ENCODE results near the gene RRAS2. TPM values are rescaled to one million over a fixed set of nuclear protein-coding genes. Genes with fewer than 3 reads are reported as not detected.

The RRAS2 gene
- total and polyA plus RNA-seq, 9 of the 15 experiments (the other 6 are each of a cell fraction or from before 2014, with no cell fraction given) = 9.4 to 47.5 (median 37.6) TPM

DNA sequence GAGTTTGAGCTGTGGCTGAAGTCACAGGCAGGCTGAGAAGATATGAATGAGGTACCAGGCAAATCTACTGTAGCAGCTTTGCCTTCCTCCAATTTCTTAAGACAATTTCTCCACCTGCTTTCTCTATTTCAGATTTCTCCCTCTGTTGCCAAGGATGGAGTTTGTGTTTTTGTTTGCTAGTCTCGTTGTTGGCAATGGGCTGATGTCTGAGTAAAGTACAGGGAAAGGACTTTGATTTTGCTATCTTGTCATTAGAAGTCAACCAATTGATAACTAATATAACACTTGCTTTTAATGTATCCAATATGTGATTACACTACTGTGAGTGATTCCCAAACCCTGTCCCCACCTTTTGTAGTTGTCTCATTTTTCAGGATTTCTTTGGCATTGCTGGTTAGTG is 40.1 kb upstream of the RRAS2 start (continued):
- TF ChIP-seq, protein P1, sequence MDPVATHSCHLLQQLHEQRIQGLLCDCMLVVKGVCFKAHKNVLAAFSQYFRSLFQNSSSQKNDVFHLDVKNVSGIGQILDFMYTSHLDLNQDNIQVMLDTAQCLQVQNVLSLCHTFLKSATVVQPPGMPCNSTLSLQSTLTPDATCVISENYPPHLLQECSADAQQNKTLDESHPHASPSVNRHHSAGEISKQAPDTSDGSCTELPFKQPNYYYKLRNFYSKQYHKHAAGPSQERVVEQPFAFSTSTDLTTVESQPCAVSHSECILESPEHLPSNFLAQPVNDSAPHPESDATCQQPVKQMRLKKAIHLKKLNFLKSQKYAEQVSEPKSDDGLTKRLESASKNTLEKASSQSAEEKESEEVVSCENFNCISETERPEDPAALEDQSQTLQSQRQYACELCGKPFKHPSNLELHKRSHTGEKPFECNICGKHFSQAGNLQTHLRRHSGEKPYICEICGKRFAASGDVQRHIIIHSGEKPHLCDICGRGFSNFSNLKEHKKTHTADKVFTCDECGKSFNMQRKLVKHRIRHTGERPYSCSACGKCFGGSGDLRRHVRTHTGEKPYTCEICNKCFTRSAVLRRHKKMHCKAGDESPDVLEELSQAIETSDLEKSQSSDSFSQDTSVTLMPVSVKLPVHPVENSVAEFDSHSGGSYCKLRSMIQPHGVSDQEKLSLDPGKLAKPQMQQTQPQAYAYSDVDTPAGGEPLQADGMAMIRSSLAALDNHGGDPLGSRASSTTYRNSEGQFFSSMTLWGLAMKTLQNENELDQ (CRISPR knock-in tag; IDR thresholded peaks at IDR 0.05; ENCODE audit: borderline replicate concordance) = no peak
- TF ChIP-seq MEF2A (IDR thresholded peaks at IDR 0.05; ENCODE audit: control insufficient read depth, low read depth, low read length) = no peak
- no peak for TF ChIP-seq ZNF41 (CRISPR knock-in tag; conservative IDR thresholded peaks at IDR 0.05)
- TF ChIP-seq ZNF239 (CRISPR knock-in tag; IDR thresholded peaks at IDR 0.05) = no peak
- TF ChIP-seq, protein P2, sequence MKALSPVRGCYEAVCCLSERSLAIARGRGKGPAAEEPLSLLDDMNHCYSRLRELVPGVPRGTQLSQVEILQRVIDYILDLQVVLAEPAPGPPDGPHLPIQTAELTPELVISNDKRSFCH (CRISPR knock-in tag; IDR thresholded peaks at IDR 0.05) = no peak
- TF ChIP-seq, protein P2 (tag; IDR thresholded peaks at IDR 0.05) = no peak
- TF ChIP-seq RBM14 (IDR thresholded peaks at IDR 0.05; ENCODE audit: borderline replicate concordance, insufficient read depth, low read depth, low read length) = no peak
- TF ChIP-seq, protein P3, sequence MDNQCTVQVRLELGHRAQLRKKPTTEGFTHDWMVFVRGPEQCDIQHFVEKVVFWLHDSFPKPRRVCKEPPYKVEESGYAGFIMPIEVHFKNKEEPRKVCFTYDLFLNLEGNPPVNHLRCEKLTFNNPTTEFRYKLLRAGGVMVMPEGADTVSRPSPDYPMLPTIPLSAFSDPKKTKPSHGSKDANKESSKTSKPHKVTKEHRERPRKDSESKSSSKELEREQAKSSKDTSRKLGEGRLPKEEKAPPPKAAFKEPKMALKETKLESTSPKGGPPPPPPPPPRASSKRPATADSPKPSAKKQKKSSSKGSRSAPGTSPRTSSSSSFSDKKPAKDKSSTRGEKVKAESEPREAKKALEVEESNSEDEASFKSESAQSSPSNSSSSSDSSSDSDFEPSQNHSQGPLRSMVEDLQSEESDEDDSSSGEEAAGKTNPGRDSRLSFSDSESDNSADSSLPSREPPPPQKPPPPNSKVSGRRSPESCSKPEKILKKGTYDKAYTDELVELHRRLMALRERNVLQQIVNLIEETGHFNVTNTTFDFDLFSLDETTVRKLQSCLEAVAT (IDR thresholded peaks at IDR 0.05) = no peak
- TF ChIP-seq BRCA1 (IDR thresholded peaks at IDR 0.05) = no peak
- TF ChIP-seq BRCA1 (CRISPR knock-in tag; IDR thresholded peaks at IDR 0.05) = no peak
- TF ChIP-seq, protein P4, sequence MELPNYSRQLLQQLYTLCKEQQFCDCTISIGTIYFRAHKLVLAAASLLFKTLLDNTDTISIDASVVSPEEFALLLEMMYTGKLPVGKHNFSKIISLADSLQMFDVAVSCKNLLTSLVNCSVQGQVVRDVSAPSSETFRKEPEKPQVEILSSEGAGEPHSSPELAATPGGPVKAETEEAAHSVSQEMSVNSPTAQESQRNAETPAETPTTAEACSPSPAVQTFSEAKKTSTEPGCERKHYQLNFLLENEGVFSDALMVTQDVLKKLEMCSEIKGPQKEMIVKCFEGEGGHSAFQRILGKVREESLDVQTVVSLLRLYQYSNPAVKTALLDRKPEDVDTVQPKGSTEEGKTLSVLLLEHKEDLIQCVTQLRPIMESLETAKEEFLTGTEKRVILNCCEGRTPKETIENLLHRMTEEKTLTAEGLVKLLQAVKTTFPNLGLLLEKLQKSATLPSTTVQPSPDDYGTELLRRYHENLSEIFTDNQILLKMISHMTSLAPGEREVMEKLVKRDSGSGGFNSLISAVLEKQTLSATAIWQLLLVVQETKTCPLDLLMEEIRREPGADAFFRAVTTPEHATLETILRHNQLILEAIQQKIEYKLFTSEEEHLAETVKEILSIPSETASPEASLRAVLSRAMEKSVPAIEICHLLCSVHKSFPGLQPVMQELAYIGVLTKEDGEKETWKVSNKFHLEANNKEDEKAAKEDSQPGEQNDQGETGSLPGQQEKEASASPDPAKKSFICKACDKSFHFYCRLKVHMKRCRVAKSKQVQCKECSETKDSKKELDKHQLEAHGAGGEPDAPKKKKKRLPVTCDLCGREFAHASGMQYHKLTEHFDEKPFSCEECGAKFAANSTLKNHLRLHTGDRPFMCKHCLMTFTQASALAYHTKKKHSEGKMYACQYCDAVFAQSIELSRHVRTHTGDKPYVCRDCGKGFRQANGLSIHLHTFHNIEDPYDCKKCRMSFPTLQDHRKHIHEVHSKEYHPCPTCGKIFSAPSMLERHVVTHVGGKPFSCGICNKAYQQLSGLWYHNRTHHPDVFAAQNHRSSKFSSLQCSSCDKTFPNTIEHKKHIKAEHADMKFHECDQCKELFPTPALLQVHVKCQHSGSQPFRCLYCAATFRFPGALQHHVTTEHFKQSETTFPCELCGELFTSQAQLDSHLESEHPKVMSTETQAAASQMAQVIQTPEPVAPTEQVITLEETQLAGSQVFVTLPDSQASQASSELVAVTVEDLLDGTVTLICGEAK (IDR thresholded peaks at IDR 0.05) = no peak
- TF ChIP-seq, protein P4 (CRISPR knock-in tag; IDR thresholded peaks at IDR 0.05) = no peak
- TF ChIP-seq, protein P5, sequence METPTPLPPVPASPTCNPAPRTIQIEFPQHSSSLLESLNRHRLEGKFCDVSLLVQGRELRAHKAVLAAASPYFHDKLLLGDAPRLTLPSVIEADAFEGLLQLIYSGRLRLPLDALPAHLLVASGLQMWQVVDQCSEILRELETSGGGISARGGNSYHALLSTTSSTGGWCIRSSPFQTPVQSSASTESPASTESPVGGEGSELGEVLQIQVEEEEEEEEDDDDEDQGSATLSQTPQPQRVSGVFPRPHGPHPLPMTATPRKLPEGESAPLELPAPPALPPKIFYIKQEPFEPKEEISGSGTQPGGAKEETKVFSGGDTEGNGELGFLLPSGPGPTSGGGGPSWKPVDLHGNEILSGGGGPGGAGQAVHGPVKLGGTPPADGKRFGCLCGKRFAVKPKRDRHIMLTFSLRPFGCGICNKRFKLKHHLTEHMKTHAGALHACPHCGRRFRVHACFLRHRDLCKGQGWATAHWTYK (CRISPR knock-in tag; IDR thresholded peaks at IDR 0.05) = no peak
